K562 (cell line): Measurements from ENCODE around the gene ADIG. TPM values are rescaled to one million over a fixed set of nuclear protein-coding genes. Genes with fewer than 3 reads are reported as not detected.
A peak's percentile ranks its signal among the peaks of the same experiment; 100 is the strongest.

Source experiments
- BACH1 ChIP-seq: fragments of 200-800 bp; sonication (Bioruptor generic); IDR thresholded peaks from 2 replicates; pipeline ENCODE4 v1.6.1; 2016; ENCODE audit warnings: missing genetic modification characterization, missing compliant biosample characterization
- BRCA1 ChIP-seq, 2 experiments: fragments of 450-650 bp in 1 of 2; sonication (generic) in 1 of 2; formaldehyde crosslinking in 1 of 2; IDR thresholded peaks; 2 replicates each; pipeline versions ENCODE4 v1.5.0 to v1.6.1; 2017 to 2020; ENCODE audit warnings: mild to moderate bottlenecking in 1 of 2, missing genetic modification reagents in 1 of 2
- BRF2 ChIP-seq: IDR thresholded peaks from 3 replicates; pipeline ENCODE4 v1.6.1; 2011; ENCODE audit warnings: borderline replicate concordance, mild to moderate bottlenecking; ENCODE audit not compliant: insufficient read length, insufficient read depth
- CAMTA2 ChIP-seq: fragments of 250-450 bp; sonication (Bioruptor Pico); conservative IDR thresholded peaks from 2 replicates; pipeline ENCODE4 v1.5.1; 2022
- CBFB ChIP-seq: sonication (generic); formaldehyde crosslinking; IDR thresholded peaks from 2 replicates; pipeline ENCODE4 v1.4.0; 2020; ENCODE audit warnings: mild to moderate bottlenecking, missing genetic modification reagents
- CBX3 ChIP-seq, 2 experiments: IDR thresholded peaks; 1 replicate in 1 of 2; 2 replicates in 1 of 2; pipeline ENCODE4 v1.6.1; 2012; ENCODE audit warnings: inconsistent platforms in 2 of 2, low read length in 2 of 2, borderline replicate concordance in 1 of 2, control low read depth in 1 of 2
- ETV5 ChIP-seq: sonication (generic); formaldehyde crosslinking; IDR thresholded peaks from 2 replicates; pipeline ENCODE4 v1.4.0; 2020; ENCODE audit warnings: low read depth, mild to moderate bottlenecking, missing genetic modification reagents
- HDAC3 ChIP-seq: fragments of 450-650 bp; IDR thresholded peaks from 2 replicates; pipeline ENCODE4 v1.6.1; 2018; ENCODE audit warnings: borderline replicate concordance, mild to moderate bottlenecking, moderate library complexity; ENCODE audit not compliant: partially characterized antibody
- HDGF ChIP-seq: fragments of 450-650 bp; IDR thresholded peaks from 2 replicates; pipeline ENCODE4 v1.6.1; 2016
- HLTF ChIP-seq: fragments of 450-650 bp; IDR thresholded peaks from 2 replicates; pipeline ENCODE4 v1.6.1; 2016
- JUN ChIP-seq, 2 experiments: sonication (generic) in 1 of 2; formaldehyde crosslinking in 1 of 2; IDR thresholded peaks; 2 replicates each; pipeline versions ENCODE4 v1.6.1 to v1.8.0; 2012 to 2022; ENCODE audit warnings: borderline replicate concordance in 2 of 2, mild to moderate bottlenecking in 2 of 2, improper control_type of control experiment in 1 of 2, low read depth in 1 of 2, low read length in 1 of 2, missing genetic modification reagents in 1 of 2
- POLR3A ChIP-seq: IDR thresholded peaks from 2 replicates; pipeline ENCODE4 v1.6.1; 2011; ENCODE audit warnings: borderline replicate concordance, mild to moderate bottlenecking, moderate library complexity; ENCODE audit not compliant: insufficient read length, insufficient read depth; ENCODE audit errors: extremely low read depth
- PPARD ChIP-seq: fragments of 250-450 bp; sonication (Bioruptor Pico); IDR thresholded peaks from 2 replicates; pipeline ENCODE4 v1.8.0; 2022; ENCODE audit warnings: inconsistent platforms, mild to moderate bottlenecking, moderate library complexity
- PRMT5 ChIP-seq: sonication (generic); formaldehyde crosslinking; IDR thresholded peaks from 2 replicates; pipeline ENCODE4 v1.5.0; 2020; ENCODE audit warnings: missing genetic modification reagents
- RBM15 ChIP-seq: fragments of 200-400 bp; formaldehyde crosslinking; IDR thresholded peaks from 2 replicates; pipeline ENCODE4 v1.6.1; 2018; ENCODE audit warnings: mild to moderate bottlenecking, low read length, moderate library complexity; ENCODE audit not compliant: insufficient read depth
- SIX5 ChIP-seq, 2 experiments: IDR thresholded peaks; 2 replicates each; pipeline ENCODE4 v1.6.1; 2011; ENCODE audit warnings: low read length in 2 of 2, borderline replicate concordance in 1 of 2, low read depth in 1 of 2, mild to moderate bottlenecking in 1 of 2, moderate library complexity in 1 of 2; ENCODE audit not compliant: insufficient read depth in 1 of 2
- SLC30A9 ChIP-seq: fragments of 250-450 bp; sonication (Bioruptor Pico); IDR thresholded peaks from 2 replicates; pipeline ENCODE4 v1.8.0; 2022; ENCODE audit warnings: mild to moderate bottlenecking, moderate library complexity
- SMARCE1 ChIP-seq: fragments of 450-650 bp; IDR thresholded peaks from 2 replicates; pipeline ENCODE4 v1.7.1; 2016; ENCODE audit warnings: mild to moderate bottlenecking
- SP1 ChIP-seq: sonication (generic); formaldehyde crosslinking; IDR thresholded peaks from 2 replicates; pipeline ENCODE4 v1.8.1; 2022; ENCODE audit warnings: mild to moderate bottlenecking, missing genetic modification reagents
- USF1 ChIP-seq: sonication (generic); formaldehyde crosslinking; IDR thresholded peaks from 2 replicates; pipeline ENCODE4 v1.9.0; 2022; ENCODE audit warnings: mild to moderate bottlenecking, missing genetic modification reagents
- ZBTB43 ChIP-seq: sonication (generic); formaldehyde crosslinking; IDR thresholded peaks from 2 replicates; pipeline ENCODE4 v1.8.0; 2023; ENCODE audit warnings: mild to moderate bottlenecking, missing genetic modification reagents
- ZC3H8 ChIP-seq: fragments of 450-650 bp; IDR thresholded peaks from 2 replicates; pipeline ENCODE4 v1.6.1; 2017
- ZNF12 ChIP-seq: sonication (generic); formaldehyde crosslinking; IDR thresholded peaks from 2 replicates; pipeline ENCODE4 v1.4.0; 2020; ENCODE audit warnings: mild to moderate bottlenecking, missing genetic modification reagents
- ZNF764 ChIP-seq: fragments of 250-450 bp; sonication (Bioruptor Pico); IDR thresholded peaks from 2 replicates; pipeline ENCODE4 v1.4.0; 2020; ENCODE audit warnings: low read depth, mild to moderate bottlenecking, moderate library complexity
- polyA plus RNA-seq, 8 experiments: library from polyadenylated mRNA; depleted of rRNA in 4 of 8; stranded (reverse) in 5 of 8; unstranded in 3 of 8; fragments of >200 nt; fragmentation: Nextera tagmentation in 2 of 8; fragmentation: Illumina TruSeq in 1 of 8; extraction: Ambion mirVana in 2 of 8; extraction: Trizol in 1 of 8; gene quantifications; 2 replicates each; pipeline versions ENCODE4 v1.2.1 to v1.2.3, GENCODE V29; 2011 to 2014; ENCODE audit warnings: inconsistent platforms in 1 of 8, missing spikeins in 1 of 8
- total RNA-seq, 7 experiments: library from RNA; depleted of rRNA in 6 of 7; stranded (reverse); fragments of >200 nt in 6 of 7; fragmentation: Illumina TruSeq in 2 of 7; extraction: Trizol in 2 of 7; gene quantifications; 2 replicates each; pipeline versions ENCODE4 v1.2.1 to v1.2.3, GENCODE V29; 2011 to 2021; ENCODE audit warnings: low replicate concordance in 1 of 7
- TF ChIP-seq, protein P1 (sequence below): fragments of 450-650 bp; formaldehyde crosslinking; conservative IDR thresholded peaks from 2 replicates; pipeline ENCODE4 v1.4.0; 2022; ENCODE audit warnings: mild to moderate bottlenecking, missing genetic modification characterization

ADIG gene
- total and polyA plus RNA-seq, 9 of the 15 experiments (the other 6 are each of a cell fraction or from before 2014, with no cell fraction given): not detected

- TF ChIP-seq ZBTB43 (CRISPR knock-in tag) (no peak), BRF2 (no peak), PRMT5 (CRISPR knock-in tag) (no peak), CBX3 (IDR thresholded peaks at IDR 0.05; ENCODE audit: borderline replicate concordance in 1 of 2, low read length in 2 of 2) (0 out of 3 replicates have a peak, but pooled peaks of 1 of the 2 experiments have one; percentile 57), SIX5 (IDR thresholded peaks at IDR 0.05; ENCODE audit: borderline replicate concordance in 1 of 2, insufficient read depth in 1 of 2, low read depth in 1 of 2, low read length in 2 of 2) (no peak), ZNF12 (CRISPR knock-in tag) (no peak), ZNF764 (CRISPR knock-in tag) (no peak), ETV5 (CRISPR knock-in tag) (peak; percentile 80), POLR3A (no peak), JUN (IDR thresholded peaks at IDR 0.05; ENCODE audit: borderline replicate concordance, low read depth, low read length) (no peak), JUN (CRISPR knock-in tag; IDR thresholded peaks at IDR 0.05; ENCODE audit: borderline replicate concordance) (no peak), CBFB (no peak), HLTF (peak; percentile 75; the same call in 1 of the 2 replicates), USF1 (no peak), SLC30A9 (no peak), RBM15 (no peak), SP1 (CRISPR knock-in tag) (no peak), BACH1 (tag) (no peak), HDGF (no peak), PPARD (CRISPR knock-in tag) (no peak), CAMTA2 (CRISPR knock-in tag) (no peak), BRCA1 (IDR thresholded peaks at IDR 0.05) (no peak), BRCA1 (CRISPR knock-in tag; IDR thresholded peaks at IDR 0.05) (no peak), SMARCE1 (peak; percentile 83), HDAC3 (peak; percentile 68), ZC3H8 (0 out of 2 replicates have a peak, but pooled peaks have one; percentile 47)
- TF ChIP-seq, protein P1, sequence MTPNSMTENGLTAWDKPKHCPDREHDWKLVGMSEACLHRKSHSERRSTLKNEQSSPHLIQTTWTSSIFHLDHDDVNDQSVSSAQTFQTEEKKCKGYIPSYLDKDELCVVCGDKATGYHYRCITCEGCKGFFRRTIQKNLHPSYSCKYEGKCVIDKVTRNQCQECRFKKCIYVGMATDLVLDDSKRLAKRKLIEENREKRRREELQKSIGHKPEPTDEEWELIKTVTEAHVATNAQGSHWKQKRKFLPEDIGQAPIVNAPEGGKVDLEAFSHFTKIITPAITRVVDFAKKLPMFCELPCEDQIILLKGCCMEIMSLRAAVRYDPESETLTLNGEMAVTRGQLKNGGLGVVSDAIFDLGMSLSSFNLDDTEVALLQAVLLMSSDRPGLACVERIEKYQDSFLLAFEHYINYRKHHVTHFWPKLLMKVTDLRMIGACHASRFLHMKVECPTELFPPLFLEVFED (CRISPR knock-in tag): no peak
Measured at GRCh38 chr20:38563802-38564431, 17.1 kb upstream of the ADIG start (continued).
